Mucosa of rectum (tissue), 2 donors: ENCODE measurements around the gene RGS6.
A peak's percentile ranks its signal among the peaks of the same experiment; 100 is the strongest.
"Not testable (repeated sequence)": the region's sequence is repeated elsewhere in the genome, so short reads cannot be mapped to it uniquely, and the experiment has no call there.

ENCODE experiments used
- H3K27ac ChIP-seq, 2 donors: one replicate each; pipeline ENCODE4 v1.7.0; 2013; ENCODE audit warnings: inconsistent platforms in 2 of 2, low read depth in 2 of 2, low read length in 2 of 2
- H3K27me3 ChIP-seq, 2 donors: one replicate each; pipeline ENCODE4 v1.7.0; 2013; ENCODE audit warnings: low read length in 2 of 2; ENCODE audit not compliant: control insufficient read depth in 2 of 2, insufficient read depth in 2 of 2
- H3K36me3 ChIP-seq, 2 donors: one replicate each; pipeline ENCODE4 v1.7.0; 2013; ENCODE audit warnings: low read length in 2 of 2; ENCODE audit not compliant: control insufficient read depth in 2 of 2, insufficient read depth in 2 of 2
- H3K4me1 ChIP-seq, 2 donors: one replicate each; pipeline ENCODE4 v1.7.0; 2013; ENCODE audit warnings: low read length in 2 of 2, mild to moderate bottlenecking in 1 of 2; ENCODE audit not compliant: control insufficient read depth in 2 of 2, insufficient read depth in 2 of 2
- H3K4me3 ChIP-seq, 2 donors: one replicate each; pipeline ENCODE4 v1.7.0; 2013; ENCODE audit warnings: low read length in 2 of 2
- H3K9ac ChIP-seq, 2 donors: one replicate each; pipeline ENCODE4 v1.7.0; 2013; ENCODE audit warnings: low read length in 2 of 2, low read depth in 1 of 2, mild to moderate bottlenecking in 1 of 2
- H3K9me3 ChIP-seq, 2 donors: one replicate each; pipeline ENCODE4 v1.7.0; 2013; ENCODE audit warnings: low read length in 2 of 2; ENCODE audit not compliant: control insufficient read depth in 2 of 2
- donor health status: healthy.
- donor health status: Normal muscosa, but diverticular disease.

The RGS6 gene

GRCh38 chr14:71911669-71912068, 20.6 kb upstream of the RGS6 start:
- H3K36me3 ChIP-seq = no peaks in the 10 kb centered on the region
- H3K4me3 ChIP-seq = no peak overlapping the region
- H3K27ac ChIP-seq = no peak overlapping the region
- no peak overlapping the region for H3K9ac ChIP-seq
- H3K9me3 ChIP-seq = no peaks in the 10 kb centered on the region
- H3K4me1 ChIP-seq = no peaks in the 10 kb centered on the region
- no peaks in the 10 kb centered on the region for H3K27me3 ChIP-seq

- Histone ChIP-seq H3K9ac (no peak overlapping the region), H3K4me1 (no peaks in the 10 kb centered on the region), H3K27me3 (no peaks in the 10 kb centered on the region), H3K27ac (no peak overlapping the region), H3K4me3 (no peak overlapping the region), H3K36me3 (no peaks in the 10 kb centered on the region), H3K9me3 (no peaks in the 10 kb centered on the region)
These were observed 18.9 kb upstream of the RGS6 start for GRCh38 chr14:71913342-71913741.

GRCh38 chr14:71918955-71919354, 13.3 kb upstream of the RGS6 start:
- Histone ChIP-seq H3K27me3 (no peaks in the 10 kb centered on the region), H3K4me3 (no peak overlapping the region), H3K9ac (no peak overlapping the region), H3K36me3 (no peaks in the 10 kb centered on the region), H3K4me1 (no peaks in the 10 kb centered on the region), H3K9me3 (no peaks in the 10 kb centered on the region), H3K27ac (no peak overlapping the region)

GRCh38 chr14:71923513-71923912, 8.7 kb upstream of the RGS6 start:
- Histone ChIP-seq H3K9ac (no peak overlapping the region), H3K9me3 (no peaks in the 10 kb centered on the region), H3K36me3 (no peaks in the 10 kb centered on the region), H3K27ac (no peak overlapping the region), H3K27me3 (no peaks in the 10 kb centered on the region), H3K4me1 (no peaks in the 10 kb centered on the region), H3K4me3 (no peak overlapping the region)

- Histone ChIP-seq H3K9ac (peak overlapping the region in 1 of 2 donors; percentile 6), H3K27me3 (peaks cover 20 to 21% of the 10 kb centered on the region in 2 donors), H3K36me3 (no peaks in the 10 kb centered on the region), H3K4me1 (no peaks in the 10 kb centered on the region), H3K4me3 (peak overlapping the region in 1 of 2 donors; percentile 31), H3K27ac (no peak overlapping the region), H3K9me3 (no peaks in the 10 kb centered on the region)
These were observed 569 bp upstream of the RGS6 start for GRCh38 chr14:71931492-71932228.

GRCh38 chr14:71933001-71933587, 865 bp downstream of the RGS6 start:
- H3K4me1 ChIP-seq = no peaks in the 10 kb centered on the region
- no peaks in the 10 kb centered on the region for H3K9me3 ChIP-seq
- no peak overlapping the region for H3K27ac ChIP-seq
- H3K36me3 ChIP-seq = no peaks in the 10 kb centered on the region
- H3K27me3 ChIP-seq = peaks cover 20 to 21% of the 10 kb centered on the region in 2 donors
- H3K4me3 ChIP-seq = peak overlapping the region; percentile 45 to 48
- no peak overlapping the region for H3K9ac ChIP-seq

- not testable (repeated sequence) for H3K27me3 ChIP-seq, H3K36me3 ChIP-seq, H3K9me3 ChIP-seq, H3K9ac ChIP-seq, H3K27ac ChIP-seq, H3K4me1 ChIP-seq, H3K4me3 ChIP-seq
These were observed 6.0 kb downstream of the RGS6 start for GRCh38 chr14:71938273-71938672.

GRCh38 chr14:71939344-71939743, 7.1 kb downstream of the RGS6 start:
- H3K9ac ChIP-seq, H3K36me3 ChIP-seq, H3K9me3 ChIP-seq, H3K27ac ChIP-seq, H3K4me1 ChIP-seq, H3K4me3 ChIP-seq, H3K27me3 ChIP-seq: not testable (repeated sequence)

GRCh38 chr14:71940500-71940899, 8.3 kb downstream of the RGS6 start:
- not testable (repeated sequence) for H3K4me3 ChIP-seq, H3K27me3 ChIP-seq, H3K27ac ChIP-seq, H3K9ac ChIP-seq, H3K36me3 ChIP-seq, H3K9me3 ChIP-seq, H3K4me1 ChIP-seq

GRCh38 chr14:71941616-71942015, 9.4 kb downstream of the RGS6 start:
- H3K4me1 ChIP-seq, H3K9me3 ChIP-seq, H3K36me3 ChIP-seq, H3K27me3 ChIP-seq, H3K27ac ChIP-seq, H3K9ac ChIP-seq, H3K4me3 ChIP-seq: not testable (repeated sequence)
